HG03159 (cell line): Measurements from ENCODE around the gene MAGI2.
"Not testable (repeated sequence)": the region's sequence is repeated elsewhere in the genome, so short reads cannot be mapped to it uniquely, and the experiment has no call there.

Experiments used
- ATAC-seq: cut with Tn5 transposase; IDR thresholded peaks from one replicate; pipeline ENCODE4 v1.9.1; 2021; ENCODE audit warnings: mild to moderate bottlenecking, moderate library complexity; ENCODE audit not compliant: unreplicated experiment

The MAGI2 gene

DNA sequence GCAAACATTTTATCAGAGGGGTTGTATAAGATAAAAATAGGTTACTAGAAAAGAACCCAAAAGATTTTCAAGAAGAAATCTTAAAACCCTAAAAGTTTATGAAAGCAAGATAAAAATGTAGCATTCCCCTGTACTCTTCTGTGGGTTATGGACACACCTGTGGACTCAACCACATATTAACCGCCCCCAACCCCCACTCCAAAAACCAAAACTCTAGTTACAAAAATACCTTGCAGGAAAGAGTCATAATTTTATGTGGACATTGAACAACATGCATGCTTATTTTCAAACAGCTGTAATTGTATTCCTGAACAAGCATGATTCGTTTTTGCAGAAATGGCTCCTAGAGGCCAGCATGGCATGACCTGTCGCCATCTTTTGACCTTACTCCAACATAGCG lies 1188.0 kb downstream of the MAGI2 start:
- no peak for ATAC-seq

DNA sequence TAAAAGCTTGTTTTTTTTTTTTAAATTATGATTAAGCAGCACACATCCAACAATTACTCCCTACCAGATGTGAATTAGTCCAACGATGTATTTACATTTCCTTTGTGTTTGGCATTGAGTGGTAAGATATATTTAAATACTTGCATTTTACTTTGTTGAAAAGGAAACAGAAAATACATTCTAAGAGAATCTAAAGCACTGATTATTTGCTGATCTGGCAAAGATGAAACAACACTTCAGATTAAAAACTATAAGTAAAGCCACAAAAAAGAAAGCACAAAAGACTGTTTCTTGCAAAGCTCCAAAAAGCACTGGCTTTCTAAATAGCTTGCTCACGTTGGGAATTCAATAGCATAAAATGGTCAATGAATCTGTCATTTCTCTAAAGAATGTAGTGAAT lies 1188.4 kb downstream of the MAGI2 start:
- ATAC-seq = no peak

DNA sequence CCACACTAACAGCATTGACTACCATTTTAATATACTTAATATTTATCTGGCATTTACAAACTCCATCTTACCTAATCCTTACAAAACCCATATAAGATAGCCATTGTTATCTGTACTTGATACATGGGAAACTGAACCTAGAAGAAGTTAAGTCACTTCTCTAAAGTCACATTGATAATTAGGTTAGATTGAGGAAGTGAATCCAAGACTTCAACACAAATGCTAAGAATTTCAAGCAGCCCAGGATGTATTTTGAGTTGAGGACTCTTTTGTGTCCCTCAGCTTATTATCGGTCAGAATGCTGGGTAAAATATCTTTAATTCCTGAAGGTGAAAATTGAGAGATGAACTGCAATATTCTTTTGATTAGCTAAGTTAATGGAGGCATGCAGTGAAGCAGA lies 1189.4 kb downstream of the MAGI2 start:
- ATAC-seq = no peak

DNA sequence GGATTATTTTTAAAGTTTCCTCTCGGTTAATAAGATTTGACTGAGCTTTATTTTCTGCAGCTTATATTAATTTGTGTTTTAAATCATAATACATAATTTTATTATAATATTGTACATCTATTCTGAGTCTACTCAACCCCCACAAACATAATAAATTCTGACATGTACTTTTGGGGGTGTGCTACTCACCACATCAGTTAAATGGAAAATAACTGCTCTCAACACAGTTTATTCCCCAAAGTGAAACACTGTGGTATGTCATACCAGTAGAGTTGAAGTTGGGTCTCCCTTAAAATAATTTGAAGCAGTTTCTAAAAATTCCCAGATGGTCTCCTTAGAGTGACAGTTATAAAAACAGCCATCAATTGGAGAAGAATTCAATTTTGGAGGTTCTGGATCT lies 1191.7 kb downstream of the MAGI2 start:
- no peak for ATAC-seq

DNA sequence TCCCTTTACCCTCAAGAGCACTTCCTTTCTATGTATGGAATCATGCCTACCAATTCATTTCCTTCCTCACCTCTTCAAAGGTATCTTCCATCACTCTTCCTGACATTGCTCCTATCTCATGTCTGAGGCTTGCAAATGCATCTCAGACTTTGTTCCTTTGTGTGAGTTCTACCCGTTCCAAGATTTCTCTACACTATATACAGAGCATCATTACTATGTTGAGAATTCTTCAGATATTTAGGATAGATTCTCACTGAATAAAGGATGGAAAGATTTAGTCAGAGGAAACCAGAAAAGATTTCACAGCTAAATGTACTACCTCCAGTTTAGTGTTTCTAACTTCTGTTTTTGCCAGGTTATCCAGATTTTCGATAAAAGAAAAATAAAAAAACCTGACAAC lies 1192.2 kb downstream of the MAGI2 start:
- no peak for ATAC-seq

DNA sequence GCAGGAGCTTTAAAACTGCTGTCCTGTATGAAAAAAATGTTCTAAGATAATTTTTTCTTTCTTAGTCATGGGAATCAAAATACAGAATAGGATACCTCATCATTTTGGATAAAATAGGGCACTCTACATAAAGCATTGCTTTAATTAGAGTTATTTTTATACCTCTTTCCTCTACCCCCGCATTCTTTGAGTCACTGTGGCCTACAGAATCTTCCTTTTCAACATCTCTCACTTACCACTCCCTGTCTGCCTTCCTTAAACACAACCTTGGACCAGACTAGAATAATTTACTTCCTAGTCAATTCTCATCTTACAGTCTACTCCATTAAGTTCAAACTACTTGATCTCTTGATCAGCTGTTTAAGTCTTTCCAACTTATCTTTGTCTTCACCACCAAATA lies 1192.6 kb downstream of the MAGI2 start:
- ATAC-seq = no peak

DNA sequence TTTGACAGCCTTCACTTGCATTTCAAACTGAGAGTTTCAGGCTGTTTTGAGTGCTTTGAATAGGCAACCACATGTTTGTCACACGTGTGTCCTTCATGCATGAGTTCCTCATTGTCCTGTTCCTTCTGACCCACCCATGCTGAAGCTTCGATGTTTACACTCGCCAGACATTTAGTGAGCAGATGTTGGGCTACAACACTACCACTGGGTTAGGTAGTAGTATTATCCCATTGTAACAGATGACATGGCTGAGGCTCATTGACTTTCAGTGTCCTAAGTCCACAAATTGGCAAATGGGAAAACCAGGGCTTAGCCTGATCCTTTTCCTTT lies 1198.8 kb downstream of the MAGI2 start:
- no peak for ATAC-seq

DNA sequence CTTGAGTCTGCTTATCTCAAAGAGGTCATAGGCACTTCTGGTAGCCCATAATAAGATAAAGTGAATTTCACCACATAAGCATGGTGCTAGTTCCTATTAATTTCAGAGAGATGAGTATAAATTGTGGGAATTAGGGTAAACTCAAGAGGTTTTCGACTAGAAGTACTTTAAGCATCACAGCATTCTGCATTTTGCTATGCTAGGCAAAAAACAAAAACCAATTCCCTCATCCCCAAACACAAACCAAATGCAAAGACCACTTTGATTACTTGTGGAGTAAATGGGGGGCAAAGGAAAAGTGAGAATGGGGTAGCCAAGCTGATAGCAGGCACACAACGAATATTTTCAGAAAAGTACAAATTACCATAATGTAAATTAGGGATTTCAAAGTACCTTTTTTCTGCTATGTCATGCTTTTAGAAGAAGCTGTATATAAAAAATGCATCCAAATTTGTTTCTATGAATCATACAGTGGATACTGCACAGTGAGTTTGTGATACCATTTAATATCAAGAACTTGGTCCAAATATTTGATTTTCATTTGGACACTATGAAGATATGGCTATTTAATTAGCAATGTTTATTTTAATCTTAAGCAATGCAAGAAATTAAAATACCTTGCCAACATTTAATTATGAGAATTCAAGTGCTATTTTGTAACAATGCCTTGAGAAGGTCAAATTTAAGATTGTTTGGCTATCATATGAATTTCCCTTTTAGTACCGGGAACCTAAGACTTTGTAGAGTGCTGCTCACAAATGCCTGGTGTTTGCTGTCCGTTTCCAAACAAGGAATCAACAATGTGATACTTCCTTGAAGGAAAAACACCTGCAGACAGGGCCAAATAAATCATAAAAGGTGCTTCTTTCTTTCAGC lies 1199.4 kb downstream of the MAGI2 start:
- no peak for ATAC-seq

DNA sequence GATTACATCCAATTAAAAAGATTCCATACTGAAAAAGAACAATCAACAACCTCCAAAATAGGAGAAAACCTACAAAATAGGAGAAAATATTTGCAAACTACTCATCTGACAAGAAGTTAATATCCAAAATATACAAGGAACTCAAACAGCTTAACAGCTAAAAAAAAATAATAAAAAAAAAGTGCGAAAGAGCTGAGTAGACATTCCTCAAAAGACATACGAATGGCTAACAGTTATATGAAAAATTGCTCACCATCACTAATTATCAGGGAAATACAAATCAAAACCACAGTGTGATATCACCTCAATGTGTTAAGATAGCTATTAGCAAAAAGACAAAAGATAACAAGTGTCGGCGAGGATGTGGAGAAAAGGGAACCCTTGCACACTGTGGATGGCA lies 1204.6 kb downstream of the MAGI2 start:
- ATAC-seq = no peak

DNA sequence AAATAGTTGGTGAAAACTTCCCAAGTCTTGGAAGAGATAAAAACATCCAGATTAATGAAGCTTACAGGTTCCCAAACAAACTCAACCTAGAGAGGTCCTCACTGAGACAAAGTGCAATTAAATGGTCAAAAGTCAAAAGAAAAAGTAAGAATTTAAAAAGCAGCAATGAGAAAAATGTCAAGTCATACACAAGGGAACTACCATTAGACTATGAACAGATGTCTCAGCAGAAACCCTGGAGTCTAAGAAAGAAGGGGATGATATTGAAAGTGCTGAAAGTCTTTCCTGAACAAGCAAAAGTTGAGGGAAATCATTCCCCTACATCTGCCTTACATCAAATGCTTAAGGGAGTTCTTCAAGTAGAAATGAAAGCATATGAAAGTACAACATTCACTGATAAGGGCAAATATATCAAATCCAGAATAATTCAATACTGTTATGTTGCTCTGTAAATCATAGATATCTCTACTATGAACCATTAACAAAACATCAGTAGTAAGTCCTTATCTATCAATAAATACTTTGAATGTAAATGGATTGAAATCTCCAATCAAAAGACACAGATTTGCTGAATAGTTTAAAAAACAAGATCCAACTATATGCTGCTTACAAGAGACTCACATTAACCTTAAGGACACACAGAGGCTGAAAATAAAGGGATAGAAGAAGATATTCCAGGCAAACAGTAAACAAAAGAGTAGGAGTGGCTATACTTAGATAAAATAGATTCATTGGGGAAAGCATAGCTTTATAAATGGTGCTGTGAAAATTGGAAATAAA lies 1205.4 kb downstream of the MAGI2 start:
- no peak for ATAC-seq

DNA sequence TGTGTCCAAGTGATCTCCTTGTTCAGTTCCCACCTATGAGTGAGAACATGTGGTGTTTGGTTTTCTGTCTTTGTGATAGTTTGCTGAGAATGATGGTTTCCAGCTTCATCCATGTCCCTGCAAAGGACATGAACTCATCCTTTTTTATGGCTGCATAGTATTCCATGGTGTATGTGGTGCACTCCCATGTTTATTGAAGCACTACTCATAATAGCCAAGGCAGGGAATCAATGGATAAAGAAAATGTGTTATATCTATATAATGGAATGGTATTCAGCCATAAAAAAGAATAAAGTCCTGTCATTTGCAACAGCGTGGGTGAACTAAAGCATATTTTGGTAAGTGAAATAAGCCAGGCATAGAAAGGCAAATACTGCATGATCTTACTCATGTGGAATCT lies 1213.3 kb downstream of the MAGI2 start:
- ATAC-seq = not testable (repeated sequence)

DNA sequence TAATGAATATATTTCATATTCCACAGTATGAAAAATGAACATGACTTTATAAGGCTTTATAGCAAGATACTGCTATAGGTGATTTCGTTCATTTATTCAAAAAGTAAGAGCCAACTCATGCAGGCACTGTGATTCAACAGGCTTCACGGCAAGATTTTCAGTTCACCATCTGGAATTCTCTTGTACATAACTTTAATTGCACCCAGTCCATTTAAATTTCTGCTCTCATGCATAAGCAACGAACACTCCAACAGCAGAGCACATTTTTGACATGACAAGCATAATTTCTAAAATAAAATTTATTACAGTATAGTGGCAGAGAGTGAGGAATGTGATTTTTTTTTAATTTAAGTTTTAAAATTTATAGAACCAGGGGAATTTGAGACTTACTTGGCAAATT lies 1218.8 kb downstream of the MAGI2 start:
- ATAC-seq = no peak

DNA sequence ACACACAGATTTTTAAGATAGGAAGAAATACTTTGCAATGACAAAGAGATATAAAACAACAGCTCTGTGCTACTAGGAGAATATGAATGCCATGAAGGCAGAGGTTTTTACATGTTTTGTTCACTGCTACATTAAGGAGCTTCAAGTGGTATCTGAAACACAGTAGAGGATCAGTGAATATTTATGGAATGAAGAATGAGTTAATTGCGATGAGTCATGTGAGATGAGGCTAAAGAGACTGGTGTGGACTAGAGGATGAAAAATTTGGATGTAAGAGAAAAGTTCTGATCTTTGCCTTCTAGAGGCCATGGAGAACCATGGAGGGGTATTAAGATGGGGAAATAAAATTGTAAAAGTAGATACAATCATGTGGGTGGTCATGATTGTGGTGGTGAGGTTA lies 1220.7 kb downstream of the MAGI2 start:
- ATAC-seq = no peak

DNA sequence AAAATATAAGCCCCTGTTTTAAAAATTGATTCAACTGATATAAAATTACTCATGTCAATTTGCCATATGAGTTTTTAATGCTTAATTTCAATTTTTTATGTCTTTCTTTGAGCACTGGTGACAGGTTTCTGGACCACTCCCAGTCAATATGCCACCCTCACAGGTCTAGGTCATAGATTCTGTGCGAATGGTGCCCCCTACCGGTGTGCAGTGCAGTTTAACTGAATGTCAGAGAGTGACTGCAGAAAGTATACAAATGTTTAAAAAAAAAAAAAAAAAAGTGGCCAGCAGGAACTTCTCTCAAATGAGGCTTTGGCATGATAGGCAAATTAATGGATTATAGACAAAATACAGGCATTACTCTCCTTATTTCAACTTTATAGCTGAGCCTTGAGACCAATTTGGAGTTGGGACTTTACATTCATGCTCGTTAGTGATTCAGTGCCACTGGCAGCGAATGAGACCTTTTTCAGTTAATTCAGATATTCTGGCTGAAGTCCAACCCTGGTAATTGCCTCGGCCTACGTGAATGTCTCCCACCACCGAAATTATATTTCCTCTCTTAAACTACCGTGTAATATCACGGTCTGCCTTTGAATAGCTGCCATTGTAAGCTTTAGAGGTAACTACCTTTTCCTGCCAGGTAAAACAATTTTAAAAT lies 1227.3 kb downstream of the MAGI2 start:
- no peak for ATAC-seq

DNA sequence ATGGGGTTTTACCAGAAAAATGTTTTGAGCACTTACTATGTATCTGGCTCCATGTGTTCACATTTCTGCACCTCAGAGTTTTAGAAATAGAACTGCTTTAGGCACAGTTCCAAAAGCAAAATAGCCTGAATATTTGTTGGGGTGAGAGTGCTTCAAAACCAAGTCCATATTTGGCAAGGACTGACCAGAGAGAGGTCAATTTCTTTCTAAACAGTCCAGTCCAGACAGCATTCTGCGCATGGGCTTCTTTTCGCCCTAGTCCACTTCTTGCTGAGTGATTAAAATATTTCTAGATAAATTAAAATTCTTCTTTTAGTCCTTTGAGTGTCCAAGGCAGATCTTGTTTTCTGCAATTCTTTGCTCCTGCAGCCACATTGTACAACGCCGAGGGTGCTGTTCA lies 1227.9 kb downstream of the MAGI2 start:
- no peak for ATAC-seq

DNA sequence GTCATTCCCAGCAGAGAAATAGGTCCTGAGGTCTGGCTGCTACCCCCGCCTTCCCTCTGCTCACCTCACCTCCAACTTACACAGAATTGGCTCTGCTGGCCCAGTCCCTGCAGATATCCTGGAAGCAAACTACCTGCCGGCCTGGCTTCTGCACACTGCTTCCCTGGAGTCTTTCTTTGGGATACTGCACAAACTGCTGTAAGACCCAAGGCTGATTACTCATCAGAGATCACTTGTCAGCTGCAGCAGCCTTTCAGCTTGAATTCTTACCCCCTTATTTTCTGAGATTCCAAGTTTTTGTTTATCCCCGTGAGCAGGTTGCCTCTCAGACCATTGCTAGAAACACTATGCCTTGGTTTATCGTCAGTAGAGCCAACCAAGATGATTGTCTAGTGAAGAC lies 1228.5 kb downstream of the MAGI2 start:
- ATAC-seq = no peak

DNA sequence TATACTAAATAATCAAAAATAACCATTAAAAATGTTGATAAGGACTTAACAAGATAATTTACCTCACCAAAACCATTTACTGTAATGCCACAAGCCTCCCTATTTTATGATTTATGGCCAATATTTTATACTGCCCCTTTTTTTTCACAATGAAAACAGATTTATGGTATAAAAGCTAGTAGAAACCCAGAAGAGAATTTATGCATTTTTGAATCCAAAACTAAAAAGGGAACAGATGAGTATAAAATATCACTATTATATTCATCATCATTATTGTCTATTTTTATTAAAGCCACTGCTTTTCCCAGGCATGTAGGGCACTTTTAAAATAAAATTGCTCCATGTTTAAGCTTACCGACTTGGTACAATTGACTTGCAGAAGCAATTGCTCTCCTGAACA lies 1229.9 kb downstream of the MAGI2 start:
- ATAC-seq = no peak

DNA sequence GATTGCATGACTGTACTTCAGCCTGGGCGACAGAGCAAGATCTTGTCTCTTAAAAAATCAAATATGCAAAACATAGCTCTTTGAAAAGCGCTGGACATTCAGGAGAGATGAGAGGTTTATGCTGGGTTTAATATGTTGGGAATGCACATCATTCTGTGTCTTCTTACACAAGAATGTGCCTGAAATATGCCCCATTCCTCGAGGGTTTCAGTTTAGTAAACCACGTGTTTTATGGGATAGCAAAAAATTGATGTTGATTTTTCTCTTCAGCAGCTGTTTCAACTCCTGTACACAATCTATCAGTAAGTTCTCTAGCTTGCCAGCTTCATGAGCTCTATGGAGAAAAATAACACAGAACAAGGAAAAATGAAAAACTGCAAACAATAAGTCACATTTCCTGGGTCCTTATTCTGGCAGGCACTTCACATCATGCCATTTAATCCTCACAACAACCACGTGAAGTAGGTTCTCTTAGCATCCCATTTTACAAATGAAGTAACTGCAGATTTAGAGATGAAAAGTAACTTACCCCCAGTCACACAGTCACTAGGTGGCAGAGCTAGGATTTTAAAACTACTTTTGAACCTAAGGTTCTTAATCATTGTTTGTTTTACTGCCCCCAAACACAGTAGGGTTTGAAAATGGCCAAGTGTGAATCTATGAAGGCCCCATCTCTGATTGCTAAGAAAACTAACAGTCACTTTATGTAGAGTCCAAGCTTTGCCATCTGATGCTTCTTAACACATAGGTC lies 1231.3 kb downstream of the MAGI2 start:
- ATAC-seq = no peak

DNA sequence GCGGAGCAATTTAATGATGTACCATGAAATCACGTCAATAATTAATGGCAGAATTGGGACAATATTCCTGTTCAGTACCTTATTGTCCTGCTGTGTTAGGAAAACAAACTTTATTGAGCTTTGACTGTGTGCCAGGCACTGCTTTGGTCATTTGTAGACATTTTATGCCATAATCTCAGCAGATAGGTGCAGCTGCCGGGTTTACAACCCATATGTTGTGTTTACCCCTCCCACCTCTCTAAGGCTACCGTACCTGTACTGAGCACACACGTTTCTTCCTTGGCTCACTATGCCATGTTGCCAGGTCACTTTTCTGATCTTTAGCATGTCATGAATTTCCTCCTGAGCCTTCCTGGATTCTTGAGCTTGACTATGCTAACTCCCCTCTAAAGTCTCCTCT lies 1232.7 kb downstream of the MAGI2 start:
- ATAC-seq = no peak

DNA sequence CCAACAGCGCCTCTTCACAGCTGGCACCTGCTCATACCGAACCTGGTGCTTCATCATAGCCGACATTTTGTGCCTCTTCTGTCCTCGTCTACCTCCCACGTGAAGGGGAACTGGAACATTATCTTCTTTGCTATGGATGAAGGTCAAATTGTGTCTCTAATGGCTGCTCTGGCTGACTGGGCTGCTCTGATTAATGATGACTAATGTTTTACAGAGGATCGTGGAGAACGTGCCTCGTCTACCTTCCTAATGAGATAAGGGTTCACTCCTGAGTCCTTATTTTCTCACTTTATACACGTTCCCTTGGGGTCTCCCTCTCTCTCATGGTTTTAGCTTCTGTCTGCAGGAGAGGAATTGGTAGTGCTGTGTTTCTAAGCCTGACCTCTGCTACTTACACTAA lies 1234.6 kb downstream of the MAGI2 start:
- ATAC-seq = no peak

DNA sequence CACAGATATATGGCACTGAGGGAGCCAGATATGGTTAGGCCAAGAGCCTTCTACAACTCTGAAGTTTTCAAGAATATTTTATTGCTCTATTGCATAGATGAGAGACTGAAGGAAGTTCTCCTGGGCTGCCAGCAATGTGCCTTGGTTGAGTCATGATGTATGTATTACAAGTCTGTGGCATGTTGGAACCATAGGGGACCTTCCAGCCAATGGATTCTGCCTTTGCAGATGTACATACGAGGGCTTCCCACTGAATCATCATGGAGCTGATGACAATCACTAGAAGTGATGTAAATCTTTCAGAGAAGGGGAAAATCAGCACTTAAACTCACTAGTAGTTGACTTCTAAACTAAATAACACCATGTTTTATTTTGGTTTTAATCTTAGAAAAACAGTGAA lies 1235.4 kb downstream of the MAGI2 start:
- no peak for ATAC-seq
